AG09319 (cell line): Measurements from ENCODE around the gene ASMT.
"Not testable (repeated sequence)": the region's sequence is repeated elsewhere in the genome, so short reads cannot be mapped to it uniquely, and the experiment has no call there.

ENCODE experiments used
- DNase-seq: peaks from one replicate; pipeline ENCODE4 v3.0.0-alpha.2; 2010; ENCODE audit warnings: low read depth; ENCODE audit errors: extremely low read depth
- TF ChIP-seq, protein P1 (sequence below): IDR thresholded peaks from 2 replicates; pipeline ENCODE4 v1.5.1; 2011; ENCODE audit warnings: low read depth, mild to moderate bottlenecking, inconsistent platforms, low read length, moderate library complexity

ASMT gene

DNA sequence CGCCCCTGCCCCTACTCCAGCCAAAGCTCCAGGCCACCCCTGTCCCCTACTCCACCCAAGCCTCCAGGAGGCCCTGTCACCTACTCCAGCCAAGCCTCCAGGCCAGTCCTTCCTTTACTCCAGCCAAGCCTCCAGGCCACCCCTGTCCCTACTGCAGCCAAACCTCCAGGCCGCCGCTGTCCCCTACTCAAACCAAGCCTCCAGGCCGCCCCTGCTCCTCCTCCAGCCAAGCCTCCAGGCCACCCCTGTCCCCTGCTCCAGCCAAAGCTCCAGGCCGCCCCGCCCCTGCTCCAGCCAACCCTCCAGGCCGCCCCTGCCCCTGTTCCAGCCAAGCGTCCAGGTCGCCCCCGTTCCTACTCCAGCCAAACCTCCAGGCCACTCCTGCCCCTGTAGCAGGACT, 5.1 kb upstream of the ASMT start:
- TF ChIP-seq, protein P1, sequence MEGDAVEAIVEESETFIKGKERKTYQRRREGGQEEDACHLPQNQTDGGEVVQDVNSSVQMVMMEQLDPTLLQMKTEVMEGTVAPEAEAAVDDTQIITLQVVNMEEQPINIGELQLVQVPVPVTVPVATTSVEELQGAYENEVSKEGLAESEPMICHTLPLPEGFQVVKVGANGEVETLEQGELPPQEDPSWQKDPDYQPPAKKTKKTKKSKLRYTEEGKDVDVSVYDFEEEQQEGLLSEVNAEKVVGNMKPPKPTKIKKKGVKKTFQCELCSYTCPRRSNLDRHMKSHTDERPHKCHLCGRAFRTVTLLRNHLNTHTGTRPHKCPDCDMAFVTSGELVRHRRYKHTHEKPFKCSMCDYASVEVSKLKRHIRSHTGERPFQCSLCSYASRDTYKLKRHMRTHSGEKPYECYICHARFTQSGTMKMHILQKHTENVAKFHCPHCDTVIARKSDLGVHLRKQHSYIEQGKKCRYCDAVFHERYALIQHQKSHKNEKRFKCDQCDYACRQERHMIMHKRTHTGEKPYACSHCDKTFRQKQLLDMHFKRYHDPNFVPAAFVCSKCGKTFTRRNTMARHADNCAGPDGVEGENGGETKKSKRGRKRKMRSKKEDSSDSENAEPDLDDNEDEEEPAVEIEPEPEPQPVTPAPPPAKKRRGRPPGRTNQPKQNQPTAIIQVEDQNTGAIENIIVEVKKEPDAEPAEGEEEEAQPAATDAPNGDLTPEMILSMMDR = no peak
- DNase-seq = no peak

DNA sequence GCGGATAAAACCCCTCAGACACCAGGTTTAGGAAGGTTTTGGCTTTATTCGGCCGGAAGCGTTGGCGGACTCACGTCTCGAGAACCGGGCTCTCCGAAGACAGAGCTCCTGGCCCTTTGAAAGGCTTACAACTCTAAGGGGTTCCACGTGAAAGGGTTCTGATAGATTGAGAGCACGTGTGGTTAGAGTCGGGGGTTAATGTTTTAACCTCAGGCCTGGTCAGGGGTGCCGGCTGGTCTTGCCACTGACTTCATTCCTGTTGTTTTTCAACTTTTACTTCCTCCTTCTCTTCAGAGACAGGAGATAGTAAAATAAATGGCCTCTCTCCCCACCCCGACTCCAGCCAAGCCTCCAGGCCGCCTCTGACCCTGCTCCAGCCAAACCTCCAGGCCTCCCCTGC, 4.7 kb upstream of the ASMT start:
- TF ChIP-seq, protein P1 = no peak
- DNase-seq = no peak

DNA sequence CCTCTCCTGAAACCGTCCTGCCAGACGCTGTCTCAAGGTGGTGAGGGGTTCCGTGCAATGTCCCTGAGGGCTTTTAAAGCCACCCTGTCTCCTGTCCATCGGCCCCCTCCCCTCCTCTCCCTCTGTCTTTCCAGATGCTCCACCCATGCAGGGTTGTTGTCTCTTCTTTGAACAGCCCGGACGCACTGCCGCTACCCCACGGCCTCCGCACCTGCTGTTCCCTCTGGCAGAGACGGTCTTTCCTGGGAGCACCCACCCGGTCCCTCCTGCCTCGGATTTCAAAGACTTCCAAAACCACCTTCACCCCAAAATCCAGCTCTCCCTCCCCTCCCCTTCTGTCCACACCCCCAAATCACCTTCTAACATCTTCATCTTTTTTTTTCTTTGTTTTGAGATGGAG, 4.1 kb upstream of the ASMT start:
- DNase-seq = no peak
- TF ChIP-seq, protein P1 = no peak

DNA sequence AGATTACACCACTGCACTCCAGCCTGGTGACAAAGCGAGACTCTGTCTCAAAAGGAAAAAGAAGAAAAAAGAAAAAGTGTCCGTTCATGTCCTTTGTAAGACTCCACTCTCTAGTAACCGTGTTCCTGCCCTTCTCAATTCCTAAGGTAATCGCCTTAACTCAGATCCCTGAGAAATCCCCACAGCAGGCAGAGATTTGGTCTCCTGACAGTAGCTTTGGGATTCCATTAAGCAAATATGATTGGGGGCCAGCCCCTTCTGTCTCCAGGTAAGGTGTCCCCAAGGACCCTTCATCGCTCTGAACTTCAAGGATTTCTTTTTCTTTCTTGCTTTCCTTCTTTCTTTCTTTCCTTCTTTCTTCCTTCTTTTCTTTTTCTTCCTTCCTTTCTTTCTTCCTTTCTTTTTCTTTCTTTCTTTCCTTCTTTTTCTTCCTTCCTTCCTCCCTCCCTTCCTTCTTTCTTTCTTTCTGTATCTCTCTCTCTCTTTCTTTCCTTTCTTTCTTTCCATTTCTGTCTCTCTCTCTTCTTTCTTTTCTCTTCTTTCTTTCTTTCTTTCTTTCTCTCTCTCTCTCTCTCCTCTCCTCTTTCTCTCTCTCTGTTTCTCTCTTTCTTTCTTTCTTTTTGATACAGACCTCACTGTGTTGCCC, 2.1 kb upstream of the ASMT start:
- no peak for DNase-seq
- TF ChIP-seq, protein P1 = no peak

DNA sequence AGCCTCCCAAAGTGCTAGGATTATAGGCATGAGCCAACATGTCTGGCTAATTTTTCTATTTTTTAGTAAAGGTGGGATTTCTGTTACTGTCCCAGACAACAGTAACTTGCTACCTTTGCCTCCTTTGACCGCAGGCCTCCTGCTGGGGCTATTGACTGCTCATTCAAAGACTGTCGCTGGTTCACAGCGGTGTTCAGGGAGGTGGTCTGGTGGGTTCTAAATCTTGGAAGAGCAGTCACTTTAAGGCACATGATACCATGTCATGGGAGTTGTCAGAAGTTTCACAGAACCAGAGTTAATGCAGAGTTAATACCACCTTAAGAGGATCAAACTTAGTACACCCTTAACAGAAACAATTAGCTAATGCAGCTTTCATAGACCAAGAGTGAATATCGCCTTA, 3.8 kb downstream of the ASMT start:
- DNase-seq = no peak
- TF ChIP-seq, protein P1 = no peak

DNA sequence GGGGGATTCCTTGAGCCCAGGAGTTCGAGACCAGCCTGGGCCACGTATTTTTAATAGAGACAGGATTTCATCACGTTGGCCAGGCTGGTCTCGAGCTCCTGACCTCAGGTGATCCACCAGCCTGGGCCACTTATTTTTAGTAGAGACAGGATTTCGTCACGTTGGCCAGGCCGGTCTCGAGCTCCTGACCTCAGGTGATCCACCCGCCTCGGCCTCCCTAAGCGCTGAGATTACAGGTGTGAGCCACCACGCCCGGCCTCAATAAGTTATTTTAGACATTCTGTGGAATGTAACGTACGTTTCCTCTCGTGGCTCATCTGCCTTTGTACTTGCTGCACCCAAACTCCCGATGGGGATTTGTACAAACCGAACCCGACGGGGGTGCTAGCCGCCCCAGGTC, 8.8 kb downstream of the ASMT start:
- TF ChIP-seq, protein P1 = no peak
- no peak for DNase-seq

DNA sequence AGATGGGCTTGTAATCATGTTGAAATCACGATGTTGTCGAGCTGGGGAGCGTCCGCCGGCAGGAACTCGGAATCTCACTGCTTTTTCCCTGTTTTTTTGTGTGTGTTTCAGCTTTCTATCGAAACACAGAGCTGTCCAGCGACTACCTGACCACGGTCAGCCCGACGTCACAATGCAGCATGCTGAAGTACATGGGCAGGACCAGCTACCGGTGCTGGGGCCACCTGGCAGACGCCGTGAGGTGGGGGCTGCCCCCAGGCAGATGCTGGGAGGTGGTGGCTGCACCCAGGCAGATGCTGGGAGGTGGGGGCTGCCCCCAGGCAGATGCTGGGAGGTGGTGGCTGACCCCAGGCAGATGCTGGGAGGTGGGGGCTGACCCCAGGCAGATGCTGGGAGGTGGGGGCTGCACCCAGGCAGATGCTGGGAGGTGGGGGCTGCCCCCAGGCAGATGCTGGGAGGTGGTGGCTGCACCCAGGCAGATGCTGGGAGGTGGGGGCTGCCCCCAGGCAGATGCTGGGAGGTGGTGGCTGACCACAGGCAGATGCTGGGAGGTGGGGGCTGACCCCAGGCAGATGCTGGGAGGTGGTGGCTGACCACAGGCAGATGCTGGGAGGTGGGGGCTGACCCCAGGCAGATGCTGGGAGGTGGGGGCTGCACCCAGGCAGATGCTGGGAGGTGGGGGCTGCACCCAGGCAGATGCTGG, 9.4 kb downstream of the ASMT start:
- DNase-seq = not testable (repeated sequence)

DNA sequence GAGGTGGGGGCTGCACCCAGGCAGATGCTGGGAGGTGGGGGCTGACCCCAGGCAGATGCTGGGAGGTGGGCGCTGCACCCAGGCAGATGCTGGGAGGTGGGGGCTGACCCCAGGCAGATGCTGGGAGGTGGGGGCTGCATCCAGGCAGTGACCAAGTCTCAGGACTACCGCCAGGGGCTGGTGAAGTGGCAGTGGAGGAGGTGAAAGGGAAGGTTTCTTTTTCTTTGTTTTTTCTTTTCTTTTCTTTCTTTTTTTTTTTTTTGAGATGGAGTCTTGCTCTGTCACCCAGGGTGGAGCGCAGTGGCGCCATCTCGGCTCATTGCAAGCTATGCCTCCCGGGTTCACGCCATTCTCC, 10.0 kb downstream of the ASMT start:
- not testable (repeated sequence) for DNase-seq
